HG02973 (cell line): Measurements from ENCODE around the gene LTBP3.

Source experiments
- ATAC-seq: cut with Tn5 transposase; IDR thresholded peaks from one replicate; pipeline ENCODE4 v1.9.1; 2021; ENCODE audit warnings: moderate library complexity; ENCODE audit not compliant: unreplicated experiment

The LTBP3 gene

DNA sequence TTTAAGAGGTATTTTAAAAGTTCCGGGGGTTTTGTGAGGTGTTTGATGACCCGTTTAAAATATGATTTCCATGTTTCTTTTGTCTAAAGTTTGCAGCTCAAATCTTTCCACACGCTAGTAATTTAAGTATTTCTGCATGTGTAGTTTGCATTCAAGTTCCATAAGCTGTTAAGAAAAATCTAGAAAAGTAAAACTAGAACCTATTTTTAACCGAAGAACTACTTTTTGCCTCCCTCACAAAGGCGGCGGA lies 59.5 kb downstream of the LTBP3 start:
- ATAC-seq: no peak

GRCh38 chr11:65498042-65498726 lies 60.0 kb downstream of the LTBP3 start:
- no peak for ATAC-seq

GRCh38 chr11:65497141-65498041 lies 60.8 kb downstream of the LTBP3 start:
- ATAC-seq: peak; percentile 49

DNA sequence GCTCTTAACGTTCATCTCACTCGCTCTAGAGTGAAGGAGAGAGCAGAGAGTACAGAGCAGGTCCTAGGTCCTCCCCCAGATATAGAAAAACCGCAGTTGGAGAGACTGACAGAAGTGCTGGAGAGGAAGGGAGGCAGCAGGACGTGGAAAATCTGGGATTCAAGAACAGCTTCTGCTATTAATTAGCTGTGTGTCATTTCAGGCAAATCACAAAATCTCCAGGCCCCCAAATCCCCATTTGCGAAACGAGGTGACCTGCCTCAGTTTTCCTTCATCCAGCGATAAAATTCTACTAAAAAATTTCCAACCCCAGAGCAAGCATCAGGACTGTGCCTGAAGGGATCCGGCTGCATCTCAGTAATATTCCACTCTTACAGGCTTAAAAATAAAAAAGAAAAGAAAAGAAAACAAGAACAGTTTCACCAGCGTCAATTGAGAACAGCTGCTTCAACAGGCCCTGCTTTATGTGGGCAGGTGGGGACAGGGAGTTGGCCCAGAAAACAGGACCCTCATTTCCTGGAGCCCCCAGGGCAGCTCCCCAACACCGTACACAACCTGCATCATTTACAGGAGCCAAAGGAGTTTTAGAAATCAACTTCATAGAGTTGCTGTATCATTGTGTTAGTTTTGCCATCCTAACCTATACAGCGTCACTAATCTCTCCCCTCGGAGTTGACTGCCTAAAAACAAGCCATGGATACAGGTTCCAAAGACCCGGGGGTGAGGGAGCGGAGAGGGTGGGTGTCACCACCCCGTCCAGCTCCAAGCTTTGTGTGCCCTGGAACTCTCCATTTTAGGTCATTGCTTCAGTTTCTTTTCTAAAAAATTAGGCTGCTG lies 61.6 kb downstream of the LTBP3 start:
- peak; percentile 0 for ATAC-seq

- no peak for ATAC-seq
Observed at GRCh38 chr11:65493367-65494176, 64.6 kb downstream of the LTBP3 start.

GRCh38 chr11:65492637-65493366 lies 65.4 kb downstream of the LTBP3 start:
- peak; percentile 20 for ATAC-seq

- ATAC-seq: no peak
Observed at GRCh38 chr11:65492387-65492636, 65.8 kb downstream of the LTBP3 start.

- ATAC-seq: no peak
Observed at GRCh38 chr11:65491614-65492386, 66.4 kb downstream of the LTBP3 start.

GRCh38 chr11:65491163-65491465 lies 67.0 kb downstream of the LTBP3 start:
- no peak for ATAC-seq

- ATAC-seq: no peak
Observed at GRCh38 chr11:65489706-65490320, 68.3 kb downstream of the LTBP3 start.

- no peak for ATAC-seq
Observed at GRCh38 chr11:65489035-65489705, 69.0 kb downstream of the LTBP3 start.
